Left ventricle myocardium inferior (tissue), 1 donor: ENCODE results near the gene MTFR1L. TPM values are rescaled to one million over a fixed set of nuclear protein-coding genes. Genes with fewer than 3 reads are reported as not detected.

Source experiments
- DNase-seq: peaks from one replicate; pipeline ENCODE4 v3.0.0-alpha.2; 2020
- H3K27ac ChIP-seq: fragments of 200-600 bp; replicated peaks from 2 replicates; pipeline ENCODE4 v1.8.0; 2021
- H3K27me3 ChIP-seq: fragments of 200-600 bp; 2 replicates; pipeline ENCODE4 v1.8.0; 2021; ENCODE audit warnings: low read depth
- H3K36me3 ChIP-seq: fragments of 200-600 bp; 2 replicates; pipeline ENCODE4 v1.8.0; 2021
- H3K4me1 ChIP-seq: fragments of 200-600 bp; 2 replicates; pipeline ENCODE4 v1.8.0; 2021
- H3K4me3 ChIP-seq: fragments of 200-600 bp; 2 replicates; pipeline ENCODE4 v1.8.0; 2021; ENCODE audit warnings: mild to moderate bottlenecking, moderate library complexity
- H3K9me3 ChIP-seq: fragments of 200-600 bp; replicated peaks from 2 replicates; pipeline ENCODE4 v1.8.0; 2021
- intact Hi-C: fragments of 100-400 bp; cut with micrococcal nuclease; formaldehyde crosslinking; loops from one replicate; pipeline ENCODE4 v1.11.0; 2022
- total RNA-seq: library from RNA; stranded (reverse); fragmentation: NEBNext Ultra II Directional; extraction: Animal tissue kit (Norgen Biotek cat#: 25700); gene quantifications from one replicate; pipeline ENCODE4 v1.2.1, GENCODE V29; 2021
- TF ChIP-seq, protein P1 (sequence below): fragments of 200-600 bp; IDR thresholded peaks from 2 replicates; pipeline ENCODE4 v1.8.0; 2021; ENCODE audit warnings: antibody characterized with exemption, mild to moderate bottlenecking, borderline replicate concordance
- donor health status: DM: no; HTN: yes; CAD: no; lungs with severe emphysema.

The MTFR1L gene
- total RNA-seq, 1 donor from 2014 or later = 252 TPM

DNA sequence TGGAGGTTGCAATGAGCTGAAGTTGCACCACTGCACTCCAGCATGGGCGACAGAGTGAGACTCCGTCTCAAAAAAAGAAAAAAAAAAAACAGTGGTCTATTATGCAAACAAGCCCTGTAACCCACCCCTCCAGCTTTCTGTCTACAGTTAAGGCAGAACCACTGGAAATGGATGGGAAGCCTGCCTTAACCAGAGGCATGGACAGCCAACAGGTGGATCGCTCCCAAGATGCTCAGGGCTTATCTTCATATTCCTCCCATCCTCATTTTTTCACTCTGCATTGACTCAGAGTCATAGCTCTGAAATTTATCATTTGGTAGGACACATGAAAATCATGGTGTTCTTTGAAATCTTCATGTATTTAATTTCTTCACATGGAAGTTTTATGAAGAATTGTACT, 8.7 kb downstream of the MTFR1L start:
- intact Hi-C loops = no loop called here
- no peaks in the 10 kb centered on the region for H3K9me3 ChIP-seq
- TF ChIP-seq, protein P1, sequence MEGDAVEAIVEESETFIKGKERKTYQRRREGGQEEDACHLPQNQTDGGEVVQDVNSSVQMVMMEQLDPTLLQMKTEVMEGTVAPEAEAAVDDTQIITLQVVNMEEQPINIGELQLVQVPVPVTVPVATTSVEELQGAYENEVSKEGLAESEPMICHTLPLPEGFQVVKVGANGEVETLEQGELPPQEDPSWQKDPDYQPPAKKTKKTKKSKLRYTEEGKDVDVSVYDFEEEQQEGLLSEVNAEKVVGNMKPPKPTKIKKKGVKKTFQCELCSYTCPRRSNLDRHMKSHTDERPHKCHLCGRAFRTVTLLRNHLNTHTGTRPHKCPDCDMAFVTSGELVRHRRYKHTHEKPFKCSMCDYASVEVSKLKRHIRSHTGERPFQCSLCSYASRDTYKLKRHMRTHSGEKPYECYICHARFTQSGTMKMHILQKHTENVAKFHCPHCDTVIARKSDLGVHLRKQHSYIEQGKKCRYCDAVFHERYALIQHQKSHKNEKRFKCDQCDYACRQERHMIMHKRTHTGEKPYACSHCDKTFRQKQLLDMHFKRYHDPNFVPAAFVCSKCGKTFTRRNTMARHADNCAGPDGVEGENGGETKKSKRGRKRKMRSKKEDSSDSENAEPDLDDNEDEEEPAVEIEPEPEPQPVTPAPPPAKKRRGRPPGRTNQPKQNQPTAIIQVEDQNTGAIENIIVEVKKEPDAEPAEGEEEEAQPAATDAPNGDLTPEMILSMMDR = no peak
- H3K4me3 ChIP-seq = no peak overlapping the region
- no peak for DNase-seq
- H3K36me3 ChIP-seq = peaks cover 87% of the 10 kb centered on the region
- no peaks in the 10 kb centered on the region for H3K27me3 ChIP-seq
- H3K4me1 ChIP-seq = peaks cover 43% of the 10 kb centered on the region
- H3K27ac ChIP-seq = no peak overlapping the region

GRCh38 chr1:25829046-25829445, 9.3 kb downstream of the MTFR1L start:
- Histone ChIP-seq H3K4me3 (no peak overlapping the region), H3K27me3 (no peaks in the 10 kb centered on the region), H3K4me1 (peaks cover 37% of the 10 kb centered on the region), H3K9me3 (no peaks in the 10 kb centered on the region), H3K27ac (no peak overlapping the region), H3K36me3 (peaks cover 88% of the 10 kb centered on the region)
- intact Hi-C loops = no loop called here
- no peak for DNase-seq
- TF ChIP-seq, protein P1 = no peak

DNA sequence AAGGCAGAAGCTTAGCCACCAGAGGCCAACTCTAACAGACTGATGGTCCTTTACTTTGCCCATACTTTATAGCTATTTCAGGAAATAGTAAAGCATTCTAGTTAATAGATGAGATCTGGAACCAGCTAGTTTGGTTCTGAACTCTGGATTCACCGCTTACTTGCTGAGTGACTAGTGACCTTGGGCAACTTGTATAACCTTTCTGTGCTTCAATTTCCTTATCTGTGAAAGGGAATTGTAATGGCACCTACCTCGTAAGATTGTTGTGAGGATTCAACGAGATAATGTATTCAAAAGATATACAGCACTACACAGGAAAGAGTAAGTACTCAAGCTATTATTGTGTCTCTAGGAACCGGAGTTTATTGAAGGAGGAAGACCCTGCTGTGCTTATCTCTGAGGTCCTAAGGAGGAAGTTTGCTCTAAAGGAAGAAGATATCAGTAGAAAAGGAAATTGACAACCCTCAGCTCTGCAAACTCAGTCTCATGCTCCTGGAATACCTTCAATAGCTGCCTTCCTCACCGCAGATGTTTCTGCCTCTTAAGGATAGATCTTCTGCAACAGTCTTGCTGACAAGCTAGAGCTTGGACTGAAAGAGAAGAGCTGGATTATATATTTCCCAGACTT, 11.9 kb downstream of the MTFR1L start:
- TF ChIP-seq, protein P1 = no peak
- H3K9me3 ChIP-seq = no peaks in the 10 kb centered on the region
- intact Hi-C loops = no loop called here
- peaks cover 76% of the 10 kb centered on the region for H3K36me3 ChIP-seq
- no peak for DNase-seq
- no peak overlapping the region for H3K27ac ChIP-seq
- H3K4me1 ChIP-seq = peaks cover 25% of the 10 kb centered on the region
- H3K27me3 ChIP-seq = no peaks in the 10 kb centered on the region
- H3K4me3 ChIP-seq = no peak overlapping the region

- Histone ChIP-seq H3K27me3 (no peaks in the 10 kb centered on the region), H3K4me3 (no peak overlapping the region), H3K4me1 (peaks cover 27% of the 10 kb centered on the region), H3K36me3 (peaks cover 68% of the 10 kb centered on the region), H3K27ac (no peak overlapping the region), H3K9me3 (no peaks in the 10 kb centered on the region)
- TF ChIP-seq, protein P1 = no peak
- intact Hi-C loops = no loop called here
- no peak for DNase-seq
Observed at GRCh38 chr1:25832336-25833037, 12.7 kb downstream of the MTFR1L start.

- peaks cover 61% of the 10 kb centered on the region for H3K36me3 ChIP-seq
Observed at GRCh38 chr1:25833158-25833557, 13.4 kb downstream of the MTFR1L start.

More at GRCh38 chr1:25833158-25833557, 13.4 kb downstream of the MTFR1L start:
- Histone ChIP-seq H3K9me3 (no peaks in the 10 kb centered on the region), H3K4me3 (no peak overlapping the region), H3K27me3 (no peaks in the 10 kb centered on the region), H3K27ac (no peak overlapping the region), H3K4me1 (peaks cover 27% of the 10 kb centered on the region)
- intact Hi-C loops = no loop called here
- DNase-seq = no peak
- TF ChIP-seq, protein P1 = no peak
